CMK (cell line): ENCODE data around the gene FMN2.

Experiments
- DNase-seq: peaks from one replicate; pipeline ENCODE4 v3.0.0-alpha.2; 2010; ENCODE audit warnings: low read depth

FMN2 gene

DNA sequence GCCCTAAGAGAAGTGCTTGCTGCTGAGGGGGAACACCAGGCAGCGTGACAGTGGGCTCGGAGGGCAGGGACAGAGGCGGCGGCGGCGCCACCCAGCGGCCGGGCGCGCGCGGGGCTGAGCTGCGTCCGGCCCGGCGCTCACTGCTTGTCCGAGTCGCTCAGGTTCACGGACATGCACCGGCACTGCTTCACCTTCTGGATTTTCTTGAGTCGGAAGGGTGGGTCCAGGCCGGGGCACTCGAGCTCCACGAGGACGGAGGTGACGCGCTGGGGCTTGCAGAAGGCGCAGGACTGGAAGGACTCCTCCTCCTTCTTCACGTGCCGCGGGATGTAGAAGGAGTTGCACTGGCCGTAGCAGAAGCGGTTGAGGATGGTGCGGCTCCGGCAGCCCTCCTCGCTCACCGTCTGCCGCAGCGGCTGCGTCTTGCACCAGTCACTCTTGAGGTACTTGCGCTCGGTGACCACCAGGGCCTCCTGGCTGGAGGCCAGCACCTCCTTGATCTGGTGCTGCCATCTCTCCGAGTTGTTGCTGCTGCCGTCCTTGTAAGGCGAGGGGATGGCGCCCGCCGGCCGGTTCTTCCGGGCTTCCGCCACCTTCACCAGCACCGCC, 401.3 kb downstream of the FMN2 start:
- no peak for DNase-seq

DNA sequence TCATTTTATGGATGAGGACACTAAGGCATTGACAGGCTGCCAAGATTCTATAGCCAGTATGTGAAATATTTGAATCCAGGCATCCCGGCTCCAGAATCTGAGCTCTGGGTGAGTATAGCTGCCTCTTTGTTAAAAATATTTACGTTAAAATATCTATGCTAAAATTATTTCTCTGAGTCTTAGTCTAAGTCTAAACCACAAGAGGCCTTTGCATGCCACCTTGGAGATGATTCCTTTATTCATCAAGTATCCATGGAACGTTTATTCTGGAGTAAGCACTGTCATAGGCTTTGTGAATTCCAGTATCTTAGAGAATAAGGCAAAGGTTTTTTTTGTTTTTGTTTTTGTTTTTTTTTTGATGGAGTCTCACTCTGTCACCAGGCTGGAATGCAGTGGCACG, 403.9 kb downstream of the FMN2 start:
- DNase-seq = no peak

DNA sequence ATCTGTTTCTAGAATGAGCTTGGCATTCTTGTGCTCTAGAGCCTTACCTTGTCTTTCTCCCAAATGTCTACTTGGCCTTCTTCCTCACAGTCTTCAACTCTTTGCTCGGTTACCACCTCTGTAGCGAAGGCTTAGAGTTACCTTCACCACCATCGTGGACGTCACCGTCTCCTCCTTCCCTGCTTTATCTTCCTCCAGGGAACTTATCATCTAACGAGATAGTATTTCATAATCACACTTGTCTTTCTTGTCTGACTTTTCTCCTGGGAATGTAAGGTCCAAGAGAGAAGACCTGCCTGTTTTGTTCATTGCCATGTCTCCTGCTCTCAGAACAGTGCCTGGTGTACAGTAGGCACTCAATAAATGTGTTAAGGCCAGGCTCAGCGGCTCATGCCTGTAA, 404.7 kb downstream of the FMN2 start:
- DNase-seq = no peak

DNA sequence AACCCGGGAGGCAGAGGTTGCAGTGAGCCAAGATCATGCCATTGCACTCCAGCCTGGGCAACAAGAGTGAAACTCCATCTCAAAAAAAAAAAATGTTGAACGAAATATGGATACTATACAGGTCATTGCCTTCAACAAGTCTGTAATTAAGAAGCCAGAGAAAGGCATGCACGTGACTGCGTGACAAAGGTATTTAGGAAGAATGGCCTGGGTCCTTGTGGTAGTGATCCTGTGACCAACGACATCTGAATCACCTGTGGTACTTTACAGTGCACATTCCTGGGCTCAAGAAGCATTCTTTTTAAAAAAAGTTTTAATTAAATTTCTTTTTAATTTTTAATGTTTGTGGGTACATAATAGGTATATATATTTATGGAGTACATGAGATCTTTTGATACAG, 405.3 kb downstream of the FMN2 start:
- DNase-seq = no peak

DNA sequence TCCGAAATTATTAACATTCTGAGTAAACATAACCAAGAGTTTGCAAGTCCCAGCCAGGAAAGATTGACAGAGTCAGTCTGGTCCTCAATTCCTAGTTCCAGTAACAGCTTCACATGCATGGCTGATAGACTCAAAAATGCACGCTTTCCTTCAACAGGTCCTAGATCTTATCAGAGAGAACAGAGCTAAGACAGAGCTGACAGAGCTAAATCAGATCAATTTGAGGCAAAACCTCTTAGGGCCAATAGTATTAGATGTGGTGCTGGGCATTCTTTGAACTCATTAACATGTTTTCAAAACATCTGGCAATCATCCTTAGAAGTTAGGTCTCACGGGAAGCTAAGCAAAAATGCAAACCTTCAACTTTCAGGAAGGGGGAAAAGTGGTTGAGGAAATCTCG, 406.2 kb downstream of the FMN2 start:
- DNase-seq = no peak

DNA sequence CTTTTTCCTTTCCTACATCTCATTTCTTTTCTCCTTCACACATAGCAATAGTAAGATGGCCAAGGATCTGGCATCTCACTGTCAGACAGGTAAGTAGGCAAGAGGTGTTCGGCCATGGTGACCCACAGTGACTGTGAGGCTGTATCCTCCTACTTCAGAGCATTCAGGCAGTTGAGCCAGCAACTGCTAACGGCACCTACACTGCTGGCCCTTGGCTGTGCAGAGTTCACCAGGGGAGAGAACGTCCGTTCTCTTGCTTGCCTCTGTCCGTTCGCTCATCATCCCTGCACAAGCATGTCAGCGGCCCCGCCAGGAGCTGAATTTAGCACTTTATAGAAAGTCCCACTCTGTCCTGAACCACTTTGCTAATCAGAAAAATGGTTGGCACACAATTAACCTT, 406.7 kb downstream of the FMN2 start:
- no peak for DNase-seq

DNA sequence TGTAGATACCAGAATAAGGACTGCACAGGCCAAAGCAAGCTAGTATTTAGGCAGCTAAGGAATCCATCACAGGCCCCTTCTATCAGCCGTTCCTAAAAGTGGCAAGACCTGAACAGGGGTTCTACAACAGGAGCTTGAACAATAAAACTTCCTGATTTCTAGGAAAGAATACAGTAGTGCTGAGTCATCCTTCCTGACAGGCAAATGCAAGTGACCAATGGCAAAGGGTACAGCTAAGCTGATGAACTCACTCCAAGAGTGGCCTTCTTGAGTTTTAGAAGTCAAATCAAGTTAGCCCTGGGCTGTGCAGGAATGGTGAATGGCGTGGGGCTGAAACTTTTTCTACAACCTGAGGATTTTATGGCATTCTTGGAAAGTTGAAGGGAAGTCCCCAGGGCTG, 407.3 kb downstream of the FMN2 start:
- DNase-seq = peak; percentile 62

DNA sequence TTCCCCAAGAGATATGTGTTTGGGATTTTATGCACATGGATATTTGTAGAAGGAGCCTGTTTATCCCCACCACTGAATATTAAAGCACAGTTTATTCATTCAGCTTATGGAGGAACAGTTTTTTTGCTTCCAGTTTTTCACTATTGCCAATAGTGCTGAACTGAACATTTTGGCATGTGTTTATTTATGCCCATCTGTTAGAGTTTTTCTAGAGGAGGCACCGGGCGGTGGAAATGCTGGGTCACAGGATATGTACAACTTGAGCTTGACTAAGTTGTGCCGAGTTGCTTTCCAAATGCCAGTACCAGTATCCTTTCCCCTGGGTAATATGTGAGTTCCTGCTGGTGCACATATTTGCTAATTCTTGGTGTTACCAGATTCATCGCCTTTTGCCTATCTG, 409.0 kb downstream of the FMN2 start:
- DNase-seq = no peak

DNA sequence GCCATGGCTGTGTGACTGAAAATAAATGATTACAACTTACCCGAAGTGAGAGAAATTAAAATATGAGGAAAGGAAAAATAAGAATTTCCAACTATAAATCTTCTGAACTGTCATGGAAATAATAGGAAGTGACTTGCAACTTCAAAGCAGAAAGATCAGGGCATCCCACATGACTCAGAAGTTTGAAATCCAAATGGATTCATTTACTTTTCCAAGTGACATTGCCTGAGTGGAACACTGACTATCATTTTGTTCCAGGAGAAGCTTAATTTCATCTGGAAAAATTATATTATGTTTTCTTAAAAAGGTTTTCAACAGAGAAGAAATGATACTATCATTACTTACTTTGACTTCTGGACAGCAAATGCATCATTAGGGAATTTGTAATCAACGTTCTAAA, 409.4 kb downstream of the FMN2 start:
- DNase-seq = no peak

DNA sequence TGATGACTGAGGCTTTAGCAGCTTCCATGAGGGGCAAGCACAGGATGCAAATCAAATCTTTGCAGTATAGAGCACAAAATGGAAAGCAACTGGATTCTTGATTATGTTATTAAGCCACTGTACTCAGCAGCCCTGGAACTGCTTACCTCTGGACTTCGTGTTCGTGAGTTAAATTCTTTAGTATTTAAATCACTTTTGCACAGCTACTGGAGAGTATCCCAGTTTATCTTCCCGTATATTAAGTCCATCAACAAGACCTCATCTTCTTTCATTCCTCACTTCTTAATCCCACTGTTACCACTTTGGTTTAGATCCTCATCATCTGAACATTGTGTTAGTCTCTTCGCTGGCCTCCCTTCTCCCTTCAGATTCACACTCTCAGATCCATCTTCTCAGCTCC, 411.4 kb downstream of the FMN2 start:
- no peak for DNase-seq

DNA sequence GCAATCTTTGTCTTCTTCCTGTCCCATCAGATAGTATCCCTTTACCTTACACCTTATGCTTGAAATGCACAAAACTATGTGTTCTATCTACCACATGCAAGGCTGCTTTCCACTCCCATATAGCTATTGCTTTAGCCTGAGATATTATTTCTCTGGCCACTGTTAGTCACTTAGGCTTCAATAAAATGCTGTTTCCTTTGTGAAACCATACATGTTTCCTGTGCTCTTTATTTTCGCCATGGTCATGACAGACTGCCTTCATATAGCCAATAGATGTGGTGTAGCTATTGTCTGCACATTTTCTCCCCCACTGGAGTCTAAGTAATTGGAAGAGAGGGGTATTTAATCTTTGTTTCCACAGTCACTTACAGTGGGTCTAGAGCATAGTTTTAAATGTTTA, 411.9 kb downstream of the FMN2 start:
- no peak for DNase-seq

DNA sequence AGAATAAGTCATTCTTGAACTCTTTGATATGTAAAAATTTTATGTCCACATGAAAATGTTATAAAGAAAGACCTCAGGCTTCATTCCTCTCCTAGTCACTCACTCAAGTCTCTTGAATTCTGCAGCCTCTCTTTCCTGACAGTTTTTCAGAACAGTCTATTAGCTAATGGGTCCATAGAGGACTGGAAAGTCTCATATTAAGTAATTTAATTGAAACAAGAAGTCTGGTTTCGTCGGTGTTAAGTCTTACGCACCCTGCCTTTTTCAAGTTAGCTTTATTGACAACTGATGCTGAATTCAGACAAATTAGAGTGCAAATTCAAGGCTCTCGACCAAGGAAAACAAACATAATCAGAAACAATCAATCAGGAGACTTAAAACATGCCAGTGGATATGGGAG, 414.5 kb downstream of the FMN2 start:
- DNase-seq = no peak

DNA sequence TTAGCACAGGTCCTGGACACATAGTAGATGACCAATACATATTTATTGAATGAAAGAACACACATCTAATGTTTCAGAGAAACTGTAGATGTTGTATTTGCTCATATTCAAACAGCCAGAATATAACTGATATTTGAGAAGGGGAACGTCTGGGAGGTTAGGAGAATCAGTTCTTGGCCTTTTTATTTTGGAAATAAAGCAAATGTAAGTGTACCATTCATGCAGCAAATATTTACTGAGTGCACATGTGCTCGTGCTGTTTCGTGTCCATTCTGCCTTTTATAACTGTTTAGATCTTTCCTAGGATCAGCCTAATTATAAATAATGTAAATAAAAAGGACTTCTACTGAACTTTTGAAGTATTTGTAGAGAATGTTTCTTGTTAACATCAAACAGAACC, 416.5 kb downstream of the FMN2 start:
- DNase-seq = no peak

DNA sequence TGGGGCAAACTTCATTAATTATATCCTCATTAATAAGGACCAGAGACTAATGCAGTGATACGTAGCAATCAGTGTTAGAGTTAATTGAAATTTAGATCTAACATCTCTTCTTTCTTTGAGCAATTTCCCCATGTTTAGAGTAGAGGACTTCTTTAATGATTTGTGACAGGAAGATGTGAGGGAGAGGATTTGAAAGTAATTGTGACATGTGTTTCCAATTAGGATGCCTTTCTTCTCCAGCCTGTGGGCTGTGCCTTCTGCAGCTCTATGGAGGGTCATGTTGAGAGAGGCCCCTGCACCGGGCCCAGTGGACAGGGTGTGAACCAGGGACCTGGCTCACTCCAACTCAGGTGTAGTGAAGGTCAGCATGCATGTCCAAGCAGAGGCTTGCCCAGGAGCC, 417.3 kb downstream of the FMN2 start:
- no peak for DNase-seq

DNA sequence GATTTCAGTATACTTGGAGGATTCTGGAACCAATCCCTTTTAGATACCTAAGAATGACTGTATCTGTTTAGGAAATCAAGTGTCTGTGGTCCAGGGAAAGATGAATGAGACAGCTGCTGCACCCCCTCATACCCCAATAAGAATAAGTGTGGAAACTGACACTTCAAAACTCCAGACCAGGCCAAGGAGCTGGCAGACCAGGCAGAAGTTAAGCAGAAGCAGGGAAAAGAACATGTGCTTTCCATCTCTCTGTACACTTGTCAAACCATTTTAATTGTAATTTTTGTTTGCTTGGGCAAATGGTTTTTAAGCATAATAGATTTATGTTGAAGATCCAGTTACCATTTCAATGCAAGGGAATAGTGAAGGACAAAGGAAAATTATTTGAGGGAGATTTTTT, 420.1 kb downstream of the FMN2 start:
- no peak for DNase-seq

DNA sequence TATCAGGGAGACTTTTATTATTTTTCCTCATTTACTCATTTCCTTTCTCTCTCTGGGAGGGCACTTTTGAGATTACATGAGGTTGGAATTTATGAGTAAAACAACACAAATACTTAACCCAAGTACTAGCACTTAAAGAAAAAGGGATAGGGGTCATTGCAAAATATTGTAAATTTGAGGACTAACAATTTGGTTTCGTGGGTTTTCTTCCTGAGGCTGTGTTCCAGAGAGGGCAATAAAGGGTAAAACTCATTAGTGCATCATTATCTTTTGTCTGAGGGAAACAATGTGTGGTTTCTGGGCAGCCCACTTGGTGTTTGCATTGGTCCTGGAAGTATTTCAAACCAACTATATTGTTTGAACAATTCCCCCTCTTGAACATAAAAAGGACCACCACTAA, 423.8 kb downstream of the FMN2 start:
- DNase-seq = no peak

DNA sequence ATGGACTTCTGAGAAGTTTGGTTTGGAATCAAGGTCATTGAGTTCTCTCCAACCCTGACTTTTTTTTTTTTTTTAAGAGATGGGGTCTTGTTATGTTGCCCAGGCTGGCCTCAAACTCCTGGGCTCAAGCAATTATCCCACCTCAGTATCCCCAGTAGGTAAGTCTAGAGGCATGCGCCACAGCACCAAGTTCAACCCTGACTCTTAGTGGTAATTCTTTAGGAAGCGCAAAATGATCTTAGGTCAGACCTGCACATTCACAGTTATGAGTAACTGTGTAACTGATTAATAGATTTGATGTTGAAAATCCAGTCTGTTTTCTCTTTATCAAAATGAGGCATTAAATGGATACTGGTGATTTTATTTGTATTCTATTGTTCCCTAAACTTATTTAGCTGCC, 424.4 kb downstream of the FMN2 start:
- no peak for DNase-seq

DNA sequence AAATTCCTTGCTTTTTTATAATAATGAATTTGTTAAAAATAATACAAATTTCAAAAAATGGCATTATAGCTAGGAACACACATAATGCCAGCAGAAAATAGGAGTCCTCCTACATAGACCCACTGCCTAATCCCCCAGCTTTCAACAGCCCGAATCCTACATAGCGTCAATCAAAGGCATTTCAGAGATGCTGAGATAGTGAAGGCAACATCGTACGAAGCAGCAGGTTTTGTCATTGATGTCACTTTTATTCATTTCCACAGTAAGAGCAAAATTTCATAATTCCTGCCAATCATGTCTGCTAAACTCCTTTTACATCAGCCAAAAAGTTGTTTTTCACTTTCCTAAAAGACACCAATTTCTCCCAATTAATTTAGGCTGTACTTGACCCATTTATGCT, 426.2 kb downstream of the FMN2 start:
- DNase-seq = no peak

DNA sequence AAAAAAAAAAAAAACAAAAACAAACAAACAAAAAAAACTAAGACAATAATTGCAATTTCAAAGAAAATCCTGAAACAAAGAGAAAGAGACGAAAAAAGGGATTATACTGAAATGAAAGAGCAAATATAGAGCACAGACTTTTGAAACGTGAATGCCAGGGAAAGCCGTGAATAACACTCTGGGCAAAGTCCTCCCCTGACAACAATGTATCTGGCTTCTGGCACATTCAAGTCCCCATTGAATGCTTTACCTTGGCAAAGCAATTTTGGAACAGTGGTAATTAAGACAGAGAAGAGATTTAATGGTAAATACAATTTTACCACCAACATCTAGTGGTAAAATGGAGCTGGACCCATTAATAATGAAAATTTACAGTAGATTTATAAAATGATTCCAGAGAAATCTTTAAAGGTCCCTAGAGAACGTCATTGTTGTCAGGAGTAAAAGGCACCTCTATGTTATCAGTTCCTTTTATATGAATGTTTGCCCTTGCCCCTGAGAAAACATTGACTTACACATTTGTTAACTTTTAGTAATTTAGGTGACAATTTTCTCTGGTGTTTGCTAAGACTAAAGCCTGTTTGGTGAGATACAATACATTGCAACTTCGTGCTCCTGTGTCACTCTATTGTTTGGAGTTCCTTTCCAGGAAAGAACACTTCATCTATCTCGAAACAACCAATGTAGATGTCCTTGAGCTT, 430.6 kb downstream of the FMN2 start:
- DNase-seq = no peak

DNA sequence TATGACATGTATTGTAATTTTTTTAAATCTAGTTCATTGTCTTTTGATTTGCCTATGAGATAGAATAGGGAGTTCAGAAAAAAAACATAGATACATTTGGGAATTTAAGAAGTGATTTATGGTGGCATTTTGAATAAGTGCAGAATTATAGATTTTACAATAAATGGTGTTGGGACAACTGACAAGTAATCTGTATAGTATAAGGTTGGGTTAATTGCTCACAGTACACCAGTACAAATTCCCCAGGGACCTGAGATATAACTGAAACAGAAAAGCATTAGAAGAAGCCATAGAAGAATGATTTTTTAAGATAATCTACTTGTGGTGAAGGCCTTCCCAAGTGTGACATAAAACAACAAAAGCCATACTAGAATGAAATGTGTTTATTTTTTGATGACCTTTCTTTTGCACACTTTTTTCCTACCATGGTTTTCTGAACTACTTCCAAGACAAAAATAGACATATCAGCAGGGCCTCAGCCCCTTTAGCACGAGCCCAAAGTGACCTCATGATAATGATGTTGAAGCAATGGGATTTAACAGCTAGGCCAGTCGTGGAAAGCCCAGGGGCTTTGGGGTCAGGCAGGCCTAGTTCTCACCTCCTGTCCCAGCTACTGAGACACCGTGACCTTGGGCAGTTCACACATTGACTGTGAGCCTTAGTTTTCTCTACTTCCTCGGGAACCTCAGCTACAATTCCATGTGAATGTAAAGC, 432.8 kb downstream of the FMN2 start:
- no peak for DNase-seq
